Adrenal gland (tissue), 5 donors: ENCODE data around the gene TIMM13.

ENCODE experiments used
- POLR2A ChIP-seq, 2 donors: fragments of 450-650 bp; IDR thresholded peaks; one replicate each; pipeline ENCODE4 v1.6.1; 2017; ENCODE audit warnings: antibody characterized with exemption in 2 of 2, mild to moderate bottlenecking in 2 of 2, moderate library complexity in 1 of 2
- TF ChIP-seq, protein P1 (sequence below), 6 experiments: fragments of 450-650 bp in 4 of 6; fragments of 200-600 bp in 2 of 6; sonication (generic) in 1 of 6; IDR thresholded peaks; 1 replicate in 5 of 6; 2 replicates in 1 of 6; pipeline versions ENCODE4 v1.5.1 to v1.8.0; 2016 to 2021; ENCODE audit warnings: antibody characterized with exemption in 6 of 6, mild to moderate bottlenecking in 2 of 6, moderate library complexity in 1 of 6
- donor health status: DM: no; HTN: no; CAD: no.

DNA sequence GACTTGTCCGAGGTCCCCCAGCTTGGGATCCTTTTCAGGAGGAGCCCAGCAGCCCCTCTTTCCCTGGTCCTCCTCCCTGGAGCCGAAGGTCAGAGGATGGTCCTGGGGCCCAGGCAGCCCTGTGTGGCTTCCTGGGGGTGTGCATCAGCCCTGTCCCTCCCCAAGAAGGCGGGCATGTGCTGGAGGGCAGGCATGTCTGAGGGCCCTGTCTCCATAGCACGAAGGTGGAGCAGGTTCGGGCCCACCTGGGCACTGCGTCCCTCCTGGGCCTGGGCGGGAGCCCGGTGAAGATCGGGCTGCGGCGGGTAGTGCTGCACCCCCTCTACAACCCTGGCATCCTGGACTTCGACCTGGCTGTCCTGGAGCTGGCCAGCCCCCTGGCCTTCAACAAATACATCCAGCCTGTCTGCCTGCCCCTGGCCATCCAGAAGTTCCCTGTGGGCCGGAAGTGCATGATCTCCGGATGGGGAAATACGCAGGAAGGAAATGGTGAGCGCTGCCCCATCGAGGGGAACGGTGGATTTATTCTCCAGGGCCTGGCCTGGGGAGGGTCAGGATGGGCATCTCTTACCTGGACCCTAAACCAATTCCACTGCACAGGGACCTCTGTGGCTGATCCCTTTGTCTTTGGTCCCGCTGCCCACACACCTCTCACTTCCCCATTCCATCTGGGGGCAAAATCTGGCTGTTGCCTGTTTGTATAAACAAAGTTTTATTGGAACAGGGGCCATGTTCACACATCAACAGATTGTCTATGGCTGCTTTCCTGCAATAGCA is 10.9 kb downstream of the TIMM13 start:
- TF ChIP-seq, protein P1, sequence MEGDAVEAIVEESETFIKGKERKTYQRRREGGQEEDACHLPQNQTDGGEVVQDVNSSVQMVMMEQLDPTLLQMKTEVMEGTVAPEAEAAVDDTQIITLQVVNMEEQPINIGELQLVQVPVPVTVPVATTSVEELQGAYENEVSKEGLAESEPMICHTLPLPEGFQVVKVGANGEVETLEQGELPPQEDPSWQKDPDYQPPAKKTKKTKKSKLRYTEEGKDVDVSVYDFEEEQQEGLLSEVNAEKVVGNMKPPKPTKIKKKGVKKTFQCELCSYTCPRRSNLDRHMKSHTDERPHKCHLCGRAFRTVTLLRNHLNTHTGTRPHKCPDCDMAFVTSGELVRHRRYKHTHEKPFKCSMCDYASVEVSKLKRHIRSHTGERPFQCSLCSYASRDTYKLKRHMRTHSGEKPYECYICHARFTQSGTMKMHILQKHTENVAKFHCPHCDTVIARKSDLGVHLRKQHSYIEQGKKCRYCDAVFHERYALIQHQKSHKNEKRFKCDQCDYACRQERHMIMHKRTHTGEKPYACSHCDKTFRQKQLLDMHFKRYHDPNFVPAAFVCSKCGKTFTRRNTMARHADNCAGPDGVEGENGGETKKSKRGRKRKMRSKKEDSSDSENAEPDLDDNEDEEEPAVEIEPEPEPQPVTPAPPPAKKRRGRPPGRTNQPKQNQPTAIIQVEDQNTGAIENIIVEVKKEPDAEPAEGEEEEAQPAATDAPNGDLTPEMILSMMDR (IDR thresholded peaks at IDR 0.05), result no peak
- TF ChIP-seq POLR2A (IDR thresholded peaks at IDR 0.05), result no peak
